Skeletal muscle tissue (tissue), 4 donors: ENCODE data around the gene TPP2. TPM values are rescaled to one million over a fixed set of nuclear protein-coding genes. Genes with fewer than 3 reads are reported as not detected.

Source experiments
- H3K27ac ChIP-seq: one replicate; pipeline ENCODE4 v1.7.0; 2013; ENCODE audit warnings: mild to moderate bottlenecking, low read depth, low read length, inconsistent platforms
- H3K27me3 ChIP-seq, 3 donors: one replicate each; pipeline ENCODE4 v1.7.0; 2013; ENCODE audit warnings: low read length in 3 of 3; ENCODE audit not compliant: control insufficient read depth in 3 of 3, insufficient read depth in 3 of 3
- H3K36me3 ChIP-seq, 3 donors: one replicate each; pipeline ENCODE4 v1.7.0; 2013; ENCODE audit warnings: low read length in 3 of 3; ENCODE audit not compliant: control insufficient read depth in 3 of 3, insufficient read depth in 3 of 3
- H3K4me1 ChIP-seq, 3 donors: one replicate each; pipeline ENCODE4 v1.7.0; 2013; ENCODE audit warnings: low read length in 3 of 3, mild to moderate bottlenecking in 3 of 3; ENCODE audit not compliant: control insufficient read depth in 3 of 3, insufficient read depth in 3 of 3
- H3K4me3 ChIP-seq, 3 donors: one replicate each; pipeline ENCODE4 v1.7.0; 2013; ENCODE audit warnings: low read length in 3 of 3
- H3K9ac ChIP-seq, 3 donors: one replicate each; pipeline ENCODE4 v1.7.0; 2013; ENCODE audit warnings: low read length in 3 of 3, mild to moderate bottlenecking in 3 of 3, moderate library complexity in 2 of 3, low read depth in 1 of 3
- H3K9me3 ChIP-seq, 3 donors: one replicate each; pipeline ENCODE4 v1.7.0; 2013; ENCODE audit warnings: low read length in 3 of 3; ENCODE audit not compliant: control insufficient read depth in 3 of 3
- total RNA-seq: library from RNA; depleted of rRNA; stranded (reverse); fragments of >200 nt; gene quantifications from one replicate; pipeline ENCODE4 v1.2.3, GENCODE V29; 2014
- donor health status: Osteomylitis.

TPP2 gene
- total RNA-seq, 1 donor from 2014 or later: 45.4 TPM

- Histone ChIP-seq H3K4me3 (no peak overlapping the region), H3K9me3 (no peaks in the 10 kb centered on the region), H3K27me3 (no peaks in the 10 kb centered on the region), H3K9ac (no peak overlapping the region), H3K4me1 (no peaks in the 10 kb centered on the region), H3K36me3 (peaks cover 11 to 57% (median 38%) of the 10 kb centered on the region in 3 donors), H3K27ac (no peak overlapping the region)
Observed at GRCh38 chr13:102648046-102648445, 51.3 kb downstream of the TPP2 start.

GRCh38 chr13:102650444-102650843 lies 53.7 kb downstream of the TPP2 start:
- no peaks in the 10 kb centered on the region for H3K9me3 ChIP-seq
- no peaks in the 10 kb centered on the region for H3K4me1 ChIP-seq
- no peak overlapping the region for H3K27ac ChIP-seq
- H3K27me3 ChIP-seq: no peaks in the 10 kb centered on the region
- no peak overlapping the region for H3K9ac ChIP-seq
- no peak overlapping the region for H3K4me3 ChIP-seq
- H3K36me3 ChIP-seq: peaks cover 13 to 57% (median 41%) of the 10 kb centered on the region in 3 donors

DNA sequence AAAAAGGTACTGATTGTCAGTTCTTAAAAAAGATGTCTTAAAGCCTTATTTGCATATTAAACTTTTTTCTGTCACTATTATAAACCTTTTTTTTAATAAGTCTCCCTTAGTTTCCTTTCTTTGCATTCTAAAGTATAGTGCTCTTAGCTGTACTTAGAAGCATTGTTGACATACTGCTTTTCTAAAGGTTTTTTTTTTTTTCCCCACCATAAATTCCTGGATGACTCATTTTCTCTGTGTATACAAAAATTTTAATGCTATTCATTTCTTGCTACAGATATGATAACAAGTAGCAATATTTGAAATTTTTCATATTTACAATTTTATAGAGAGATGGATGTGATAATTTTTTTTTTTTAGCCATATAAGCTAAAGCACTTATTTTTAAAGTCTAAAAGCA lies 54.6 kb downstream of the TPP2 start:
- H3K4me3 ChIP-seq: no peak overlapping the region
- H3K36me3 ChIP-seq: peaks cover 13 to 53% (median 32%) of the 10 kb centered on the region in 3 donors
- H3K9ac ChIP-seq: no peak overlapping the region
- no peak overlapping the region for H3K27ac ChIP-seq
- no peaks in the 10 kb centered on the region for H3K27me3 ChIP-seq
- no peaks in the 10 kb centered on the region for H3K9me3 ChIP-seq
- no peaks in the 10 kb centered on the region for H3K4me1 ChIP-seq

- H3K27ac ChIP-seq: no peak overlapping the region
- peaks cover 13 to 50% (median 29%) of the 10 kb centered on the region in 3 donors for H3K36me3 ChIP-seq
- no peak overlapping the region for H3K9ac ChIP-seq
- H3K9me3 ChIP-seq: no peaks in the 10 kb centered on the region
- H3K4me1 ChIP-seq: no peaks in the 10 kb centered on the region
- H3K27me3 ChIP-seq: no peaks in the 10 kb centered on the region
- H3K4me3 ChIP-seq: no peak overlapping the region
Observed at GRCh38 chr13:102651892-102652291, 55.1 kb downstream of the TPP2 start.

GRCh38 chr13:102654756-102655155 lies 58.0 kb downstream of the TPP2 start:
- Histone ChIP-seq H3K27me3 (no peaks in the 10 kb centered on the region), H3K4me3 (no peak overlapping the region), H3K27ac (no peak overlapping the region), H3K4me1 (no peaks in the 10 kb centered on the region), H3K9ac (no peak overlapping the region), H3K9me3 (no peaks in the 10 kb centered on the region), H3K36me3 (peaks cover 10 to 38% (median 24%) of the 10 kb centered on the region in 3 donors)

DNA sequence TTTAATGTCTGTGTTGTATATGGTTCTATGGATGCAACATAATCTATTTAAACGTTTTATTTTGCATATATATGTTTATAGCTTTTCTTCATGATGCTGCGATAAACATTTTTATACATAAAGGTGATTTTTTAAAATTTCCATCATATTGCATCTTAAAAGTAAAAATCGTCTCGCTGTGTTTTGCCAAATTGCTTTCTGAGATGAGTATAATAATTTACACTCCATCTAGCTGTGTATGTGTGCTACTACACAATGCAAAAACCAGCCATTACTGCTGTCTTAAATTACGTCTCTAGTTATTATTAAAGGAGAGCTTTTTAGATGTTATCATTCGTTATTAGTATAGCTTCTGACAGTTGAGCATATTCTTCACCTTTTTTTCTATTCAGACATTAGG lies 60.8 kb downstream of the TPP2 start:
- no peaks in the 10 kb centered on the region for H3K9me3 ChIP-seq
- H3K9ac ChIP-seq: no peak overlapping the region
- H3K4me3 ChIP-seq: no peak overlapping the region
- H3K27ac ChIP-seq: no peak overlapping the region
- no peaks in the 10 kb centered on the region for H3K4me1 ChIP-seq
- no peaks in the 10 kb centered on the region for H3K27me3 ChIP-seq
- H3K36me3 ChIP-seq: peaks cover 10 to 31% (median 24%) of the 10 kb centered on the region in 3 donors

DNA sequence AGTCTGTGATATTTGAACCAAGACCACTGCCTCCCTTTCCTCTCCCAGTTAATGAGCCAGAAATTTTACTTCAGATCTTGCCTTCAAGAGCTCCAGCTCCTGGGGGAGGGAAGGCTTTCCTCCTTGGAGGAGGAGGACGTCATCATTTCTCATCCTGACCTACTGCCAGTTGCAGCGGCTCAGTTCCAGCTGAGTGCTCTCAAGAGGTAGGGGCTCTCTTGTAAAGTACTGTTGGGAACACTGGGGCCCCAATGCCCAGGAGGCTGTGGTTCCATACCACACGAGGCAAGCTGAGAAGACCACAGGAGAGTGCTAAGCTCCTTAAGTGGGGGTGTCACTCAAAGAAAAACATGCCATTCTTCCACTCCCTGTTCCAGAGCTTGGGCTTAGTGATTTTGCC lies 61.9 kb downstream of the TPP2 start:
- Histone ChIP-seq H3K4me3 (no peak overlapping the region), H3K9ac (no peak overlapping the region), H3K4me1 (no peaks in the 10 kb centered on the region), H3K27me3 (no peaks in the 10 kb centered on the region), H3K27ac (no peak overlapping the region), H3K36me3 (peaks cover 10 to 30% (median 26%) of the 10 kb centered on the region in 3 donors), H3K9me3 (no peaks in the 10 kb centered on the region)

DNA sequence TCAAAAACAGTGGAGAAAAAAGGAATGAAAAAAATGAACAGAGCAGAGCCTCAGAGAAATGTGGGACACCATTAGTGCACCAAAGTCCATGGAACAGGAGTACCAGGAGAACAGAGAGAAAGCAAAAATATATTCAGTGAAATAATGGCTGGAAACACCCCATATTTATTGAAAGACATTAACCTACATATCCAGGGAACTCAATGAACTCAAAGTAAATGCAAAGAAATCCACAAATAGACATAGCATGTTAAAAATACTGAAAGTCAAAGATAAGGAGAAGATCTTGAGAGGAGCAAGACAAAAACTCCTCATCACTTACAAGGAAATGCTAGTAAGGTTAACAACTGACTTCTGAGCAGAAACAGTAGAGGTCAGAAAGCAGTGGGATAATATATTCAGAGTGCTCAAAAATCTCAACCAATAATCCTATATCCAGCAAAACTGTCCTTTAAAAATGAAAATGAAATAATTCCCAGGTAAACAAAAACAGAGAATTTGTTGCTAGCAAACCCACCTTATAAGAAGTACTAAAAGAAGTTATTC lies 62.5 kb downstream of the TPP2 start:
- Histone ChIP-seq H3K9ac (no peak overlapping the region), H3K4me3 (no peak overlapping the region), H3K27ac (no peak overlapping the region), H3K27me3 (no peaks in the 10 kb centered on the region), H3K9me3 (no peaks in the 10 kb centered on the region), H3K36me3 (peaks cover 10 to 36% (median 31%) of the 10 kb centered on the region in 3 donors), H3K4me1 (no peaks in the 10 kb centered on the region)

GRCh38 chr13:102667023-102667422 lies 70.2 kb downstream of the TPP2 start:
- Histone ChIP-seq H3K27ac (no peak overlapping the region), H3K27me3 (no peaks in the 10 kb centered on the region), H3K4me1 (no peaks in the 10 kb centered on the region), H3K9me3 (peaks cover 0 to 8% (median 0%) of the 10 kb centered on the region in 3 donors), H3K4me3 (no peak overlapping the region), H3K9ac (no peak overlapping the region), H3K36me3 (peaks cover 16 to 50% (median 32%) of the 10 kb centered on the region in 3 donors)

- Histone ChIP-seq H3K4me1 (no peaks in the 10 kb centered on the region), H3K27me3 (no peaks in the 10 kb centered on the region), H3K9ac (no peak overlapping the region), H3K4me3 (no peak overlapping the region), H3K27ac (no peak overlapping the region), H3K36me3 (peaks cover 16 to 52% (median 37%) of the 10 kb centered on the region in 3 donors), H3K9me3 (peaks cover 0 to 8% (median 0%) of the 10 kb centered on the region in 3 donors)
Observed at GRCh38 chr13:102667911-102668310, 71.1 kb downstream of the TPP2 start.
